H1 (cell line): Measurements from ENCODE around the gene ACSL6. TPM values are rescaled to one million over a fixed set of nuclear protein-coding genes. Genes with fewer than 3 reads are reported as not detected.

Experiments used
- CTCF ChIA-PET: fragments of 300-600 bp; sonication (Branson Sonifier 250); formaldehyde crosslinking; loops from one replicate; lab custom pipeline; 2021; ENCODE audit not compliant: partially characterized antibody; lab: Charles Lee
- POLR2A ChIA-PET: fragments of 300-600 bp; sonication (Branson Sonifier 250); formaldehyde crosslinking; loops from one replicate; lab custom pipeline; 2021; ENCODE audit warnings: inconsistent platforms; ENCODE audit not compliant: partially characterized antibody; lab: Charles Lee
- DNase-seq, 2 experiments: peaks; one replicate each; pipeline versions ENCODE4 v3.0.0 to v3.0.0-alpha.2; 2010 to 2022; ENCODE audit warnings: low spot score in 2 of 2, low read depth in 1 of 2, mixed read lengths in 1 of 2
- FAIRE-seq: peaks from 2 replicates; lab custom pipeline; 2011; peaks lifted over from hg19 to GRCh38; lab: Jason Lieb, UNC
- H2AFZ ChIP-seq: 2 replicates; pipeline ENCODE4 v1.8.1; 2012; ENCODE audit warnings: low read length, inconsistent platforms
- H2AK5ac ChIP-seq: 2 replicates; pipeline ENCODE4 v1.6.1; 2013; ENCODE audit warnings: low read depth, low read length
- H2BK120ac ChIP-seq: replicated peaks from 2 replicates; pipeline ENCODE3; 2013; ENCODE audit warnings: low read depth, low read length, inconsistent platforms
- H2BK12ac ChIP-seq: 2 replicates; pipeline ENCODE4 v1.6.1; 2013; ENCODE audit warnings: low read depth, low read length
- H2BK15ac ChIP-seq: 2 replicates; pipeline ENCODE4 v1.6.1; 2013; ENCODE audit warnings: low read length
- H2BK20ac ChIP-seq: 2 replicates; pipeline ENCODE4 v1.6.1; 2013; ENCODE audit warnings: low read length
- H2BK5ac ChIP-seq: 2 replicates; pipeline ENCODE4 v1.6.1; 2013; ENCODE audit warnings: low read depth, low read length
- H3K14ac ChIP-seq: 2 replicates; pipeline ENCODE4 v1.6.1; 2013; ENCODE audit warnings: inconsistent platforms; ENCODE audit not compliant: insufficient read length
- H3K18ac ChIP-seq: 2 replicates; pipeline ENCODE4 v1.6.1; 2013; ENCODE audit warnings: low read length; ENCODE audit errors: extremely low read depth
- H3K23ac ChIP-seq: 2 replicates; pipeline ENCODE4 v1.6.1; 2013; ENCODE audit warnings: inconsistent platforms; ENCODE audit not compliant: insufficient read length
- H3K23me2 ChIP-seq: 2 replicates; pipeline ENCODE4 v1.6.1; 2013; ENCODE audit warnings: low read depth, low read length
- H3K27ac ChIP-seq: 2 replicates; pipeline ENCODE4 v1.6.1; 2011; ENCODE audit warnings: low read depth, low read length, inconsistent platforms
- H3K27me3 ChIP-seq, 4 experiments: replicated peaks in 1 of 4; 1 replicate in 1 of 4; 2 replicates in 3 of 4; pipeline versions ENCODE4 v1.6.1 to v1.8.1; 2011 to 2013; ENCODE audit warnings: low read length in 3 of 4, mild to moderate bottlenecking in 3 of 4, inconsistent platforms in 2 of 4, mixed read lengths in 2 of 4, moderate library complexity in 1 of 4; ENCODE audit not compliant: control insufficient read depth in 3 of 4, insufficient read depth in 3 of 4; ENCODE audit errors: extremely low read depth in 1 of 4
- H3K36me3 ChIP-seq, 4 experiments: 2 replicates each; pipeline versions ENCODE4 v1.6.1 to v1.8.1; 2011 to 2013; ENCODE audit warnings: mild to moderate bottlenecking in 4 of 4, low read length in 3 of 4, moderate library complexity in 2 of 4, control low read depth in 1 of 4, inconsistent platforms in 1 of 4; ENCODE audit not compliant: insufficient read depth in 4 of 4, control insufficient read depth in 2 of 4
- H3K4ac ChIP-seq: replicated peaks from 2 replicates; pipeline ENCODE3; 2013; ENCODE audit warnings: low read length, low read depth, mixed read lengths, inconsistent platforms; ENCODE audit not compliant: insufficient read length
- H3K4me1 ChIP-seq, 4 experiments: replicated peaks in 1 of 4; 1 replicate in 1 of 4; 2 replicates in 3 of 4; pipeline versions ENCODE4 v1.6.1 to v1.8.1; 2011 to 2013; ENCODE audit warnings: low read length in 3 of 4, inconsistent platforms in 2 of 4, mixed read lengths in 1 of 4; ENCODE audit not compliant: insufficient read depth in 4 of 4, control insufficient read depth in 3 of 4
- H3K4me2 ChIP-seq, 2 experiments: 2 replicates each; pipeline versions ENCODE4 v1.6.1 to v1.8.1; 2011 to 2013; ENCODE audit warnings: low read depth in 2 of 2, low read length in 2 of 2, control low read depth in 1 of 2, inconsistent platforms in 1 of 2, mild to moderate bottlenecking in 1 of 2; ENCODE audit not compliant: insufficient read depth in 1 of 2
- H3K4me3 ChIP-seq, 4 experiments: fragments of 200-600, 300-600 bp in 1 of 4; sonication (generic), shearing (Covaris generic), sonication (Bioruptor Twin) in 1 of 4; 2 replicates each; pipeline versions ENCODE4 v1.5.1 to v1.8.1; 2011 to 2016; ENCODE audit warnings: low read length in 4 of 4, low read depth in 3 of 4, control low read depth in 2 of 4, inconsistent platforms in 2 of 4, mild to moderate bottlenecking in 2 of 4, mixed read lengths in 1 of 4, moderate library complexity in 1 of 4; ENCODE audit not compliant: insufficient read depth in 2 of 4; ENCODE audit errors: extremely low read depth in 1 of 4
- H3K56ac ChIP-seq: replicated peaks from 2 replicates; pipeline ENCODE3; 2013; ENCODE audit warnings: low read depth, mild to moderate bottlenecking, mixed read lengths, low read length, inconsistent platforms; ENCODE audit not compliant: insufficient read length
- H3K79me1 ChIP-seq: 2 replicates; pipeline ENCODE4 v1.6.1; 2013; ENCODE audit warnings: low read depth, low read length, control low read depth
- H3K79me2 ChIP-seq, 2 experiments: 2 replicates each; pipeline versions ENCODE4 v1.6.1 to v1.8.1; 2012 to 2013; ENCODE audit warnings: low read length in 2 of 2, mild to moderate bottlenecking in 2 of 2, inconsistent platforms in 1 of 2; ENCODE audit not compliant: insufficient read depth in 2 of 2, control insufficient read depth in 1 of 2
- H3K9ac ChIP-seq, 4 experiments: replicated peaks in 1 of 4; 1 replicate in 1 of 4; 2 replicates in 3 of 4; pipeline versions ENCODE4 v1.6.1 to v1.8.1; 2011 to 2013; ENCODE audit warnings: low read depth in 3 of 4, low read length in 3 of 4, control low read depth in 2 of 4, mild to moderate bottlenecking in 2 of 4, moderate library complexity in 2 of 4, inconsistent platforms in 1 of 4; ENCODE audit errors: extremely low read depth in 1 of 4
- H3K9me3 ChIP-seq, 2 experiments: 2 replicates each; pipeline versions ENCODE4 v1.6.1 to v1.8.1; 2012 to 2013; ENCODE audit warnings: mild to moderate bottlenecking in 2 of 2, moderate library complexity in 2 of 2, control low read depth in 1 of 2, inconsistent platforms in 1 of 2, low read depth in 1 of 2, low read length in 1 of 2, mixed read lengths in 1 of 2; ENCODE audit not compliant: insufficient read depth in 2 of 2
- H4K20me1 ChIP-seq, 2 experiments: replicated peaks in 1 of 2; 2 replicates each; pipeline versions ENCODE3 to v1.8.1; 2011 to 2013; ENCODE audit warnings: inconsistent platforms in 2 of 2, low read length in 2 of 2, mild to moderate bottlenecking in 1 of 2; ENCODE audit not compliant: insufficient read depth in 2 of 2, control insufficient read depth in 1 of 2
- H4K5ac ChIP-seq: 2 replicates; pipeline ENCODE4 v1.6.1; 2013; ENCODE audit warnings: low read length, low read depth, mixed read lengths, inconsistent platforms; ENCODE audit not compliant: insufficient read length
- H4K8ac ChIP-seq: 2 replicates; pipeline ENCODE4 v1.8.0; 2013; ENCODE audit warnings: mild to moderate bottlenecking, moderate library complexity, low read length, inconsistent platforms; ENCODE audit not compliant: insufficient read depth; ENCODE audit errors: extremely low read depth
- H4K91ac ChIP-seq: replicated peaks from 2 replicates; pipeline ENCODE3; 2013; ENCODE audit warnings: low read length, mixed read lengths, inconsistent platforms; ENCODE audit not compliant: insufficient read length
- CBX5 ChIP-seq: fragments of 300-800, 300-1000 bp; sonication (generic); IDR thresholded peaks from 2 replicates; pipeline ENCODE4 v1.7.1; 2016; ENCODE audit warnings: antibody characterized with exemption, low read length, low read depth
- CREB1 ChIP-seq: IDR thresholded peaks from 2 replicates; pipeline ENCODE4 v1.6.1; 2012; ENCODE audit warnings: inconsistent platforms
- FOSL1 ChIP-seq: IDR thresholded peaks from 2 replicates; pipeline ENCODE4 v1.6.1; 2011; ENCODE audit warnings: mild to moderate bottlenecking, low read depth, low read length, moderate library complexity; ENCODE audit not compliant: insufficient read depth
- GTF2F1 ChIP-seq: IDR thresholded peaks from 2 replicates; pipeline ENCODE4 v1.6.1; 2012; ENCODE audit warnings: low read depth, low read length, improper control_type of control experiment, borderline replicate concordance
- KDM1A ChIP-seq: fragments of 200-600, 300-600 bp; sonication (generic); IDR thresholded peaks from 2 replicates; pipeline ENCODE4 v1.7.1; 2016; ENCODE audit warnings: mild to moderate bottlenecking, low read length, borderline replicate concordance
- KDM4A ChIP-seq: IDR thresholded peaks from one replicate; pipeline ENCODE4 v1.7.1; 2012; ENCODE audit warnings: low read depth, mild to moderate bottlenecking, moderate library complexity, low read length, inconsistent platforms; ENCODE audit not compliant: severe bottlenecking
- POLR2AphosphoS5 ChIP-seq: IDR thresholded peaks from 2 replicates; pipeline ENCODE4 v1.6.1; 2011; ENCODE audit warnings: low read depth, low read length
- SAP30 ChIP-seq: fragments of 300-600 bp; sonication (generic); IDR thresholded peaks from 2 replicates; pipeline ENCODE4 v1.7.1; 2012; ENCODE audit warnings: low read length, moderate library complexity, mild to moderate bottlenecking, inconsistent platforms; ENCODE audit not compliant: insufficient read depth, insufficient replicate concordance
- SP2 ChIP-seq: IDR thresholded peaks from 2 replicates; pipeline ENCODE4 v1.6.1; 2012; ENCODE audit warnings: mild to moderate bottlenecking, low read length, inconsistent platforms
- SRF ChIP-seq: IDR thresholded peaks from 2 replicates; pipeline ENCODE4 v1.6.1; 2011; ENCODE audit warnings: mild to moderate bottlenecking, low read depth, low read length, moderate library complexity
- WGBS, 2 experiments: shearing (Covaris generic) in 1 of 2; methylation state at CpG; one replicate each; pipeline versions ENCODE4 v1.1.6 to v1.1.7; 2013 to 2015; ENCODE audit warnings: low lambda C conversion rate in 2 of 2, mixed read lengths in 2 of 2, inconsistent platforms in 1 of 2, low coverage in 1 of 2, missing lambda C conversion rate in 1 of 2; ENCODE audit not compliant: insufficient replicate concordance in 2 of 2, insufficient coverage in 1 of 2, insufficient read length in 1 of 2; ENCODE audit errors: extremely low coverage in 1 of 2, missing lambda C conversion rate in 1 of 2; 5-methylcytosine and 5-hydroxymethylcytosine counted together
- polyA plus RNA-seq, 7 experiments: library from polyadenylated mRNA; depleted of rRNA in 3 of 7; stranded (reverse) in 5 of 7; unstranded in 2 of 7; fragments of >200 nt in 5 of 7; fragments of 200-250 nt in 2 of 7; gene quantifications; 1 replicate in 5 of 7; 2 replicates in 1 of 7; 4 replicates in 1 of 7; pipeline versions ENCODE4 v1.2.1 to v1.2.3, GENCODE V29; 2011 to 2013; ENCODE audit warnings: missing spikeins in 2 of 7, mixed read lengths in 2 of 7
- total RNA-seq: library from RNA; stranded (reverse); fragmentation: NEBNext Ultra II Directional; extraction: Animal tissue kit (Norgen Biotek cat#: 25700); gene quantifications from 2 replicates; pipeline ENCODE4 v1.2.1, GENCODE V29; 2021
- TF ChIP-seq, protein P1 (sequence below): IDR thresholded peaks from 2 replicates; pipeline ENCODE4 v1.6.1; 2011; ENCODE audit warnings: low read depth, mild to moderate bottlenecking, low read length; ENCODE audit not compliant: insufficient read depth
- TF ChIP-seq, protein P2 (sequence below): IDR thresholded peaks from 2 replicates; pipeline ENCODE4 v1.6.1; 2012; ENCODE audit warnings: inconsistent platforms
- TF ChIP-seq, protein P3 (sequence below): IDR thresholded peaks from 2 replicates; pipeline ENCODE4 v1.6.1; 2011; ENCODE audit warnings: low read length, improper control_type of control experiment

Gene ACSL6
- total and polyA plus RNA-seq, 2 of the 8 experiments (the other 6 are each of a cell fraction or from before 2014, with no cell fraction given) = 2.3 to 2.4 TPM

DNA sequence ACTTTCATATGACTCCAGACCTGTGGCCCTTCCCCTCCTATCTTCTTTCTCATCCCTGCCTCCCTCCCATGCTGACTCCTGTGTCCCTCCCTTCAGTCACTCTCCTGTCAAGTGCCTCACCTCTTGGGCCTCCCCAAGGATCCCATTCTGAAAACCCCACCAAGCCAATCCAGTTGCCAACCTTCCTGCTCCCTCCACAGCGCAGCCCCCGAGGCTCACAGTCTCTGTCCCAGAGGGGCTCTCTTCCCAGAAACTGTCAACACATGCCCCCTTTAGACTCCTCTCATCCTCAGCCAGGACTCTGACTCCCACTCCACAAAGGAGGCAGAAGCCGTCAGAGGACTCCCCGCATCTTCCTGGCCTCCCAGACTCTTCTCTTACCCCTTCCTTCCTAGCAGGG, 30.8 kb downstream of the ACSL6 start:
- CTCF ChIA-PET = interaction anchor here (1.2 to 1.4 kb wide), 2 partner anchors 11 to 82 kb away, joined by 3 read pairs; no protein-coding TSS in a partner anchor
- H2AK5ac ChIP-seq = no peak overlapping the region
- no peak overlapping the region for H3K9ac ChIP-seq
- TF ChIP-seq, protein P1, sequence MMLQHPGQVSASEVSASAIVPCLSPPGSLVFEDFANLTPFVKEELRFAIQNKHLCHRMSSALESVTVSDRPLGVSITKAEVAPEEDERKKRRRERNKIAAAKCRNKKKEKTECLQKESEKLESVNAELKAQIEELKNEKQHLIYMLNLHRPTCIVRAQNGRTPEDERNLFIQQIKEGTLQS = no peak
- TF ChIP-seq CBX5 = no peak
- no peak for TF ChIP-seq KDM1A
- no peak for TF ChIP-seq GTF2F1
- no peak for TF ChIP-seq FOSL1
- TF ChIP-seq, protein P2, sequence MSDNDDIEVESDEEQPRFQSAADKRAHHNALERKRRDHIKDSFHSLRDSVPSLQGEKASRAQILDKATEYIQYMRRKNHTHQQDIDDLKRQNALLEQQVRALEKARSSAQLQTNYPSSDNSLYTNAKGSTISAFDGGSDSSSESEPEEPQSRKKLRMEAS = no peak
- TF ChIP-seq, protein P3, sequence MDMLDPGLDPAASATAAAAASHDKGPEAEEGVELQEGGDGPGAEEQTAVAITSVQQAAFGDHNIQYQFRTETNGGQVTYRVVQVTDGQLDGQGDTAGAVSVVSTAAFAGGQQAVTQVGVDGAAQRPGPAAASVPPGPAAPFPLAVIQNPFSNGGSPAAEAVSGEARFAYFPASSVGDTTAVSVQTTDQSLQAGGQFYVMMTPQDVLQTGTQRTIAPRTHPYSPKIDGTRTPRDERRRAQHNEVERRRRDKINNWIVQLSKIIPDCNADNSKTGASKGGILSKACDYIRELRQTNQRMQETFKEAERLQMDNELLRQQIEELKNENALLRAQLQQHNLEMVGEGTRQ = no peak
- TF ChIP-seq CREB1 = no peak
- TF ChIP-seq SAP30 = no peak
- TF ChIP-seq KDM4A = no peak
- TF ChIP-seq SRF = no peak
- TF ChIP-seq POLR2AphosphoS5 = no peak
- TF ChIP-seq SP2 = no peak

More for the DNA sequence above, 30.8 kb downstream of the ACSL6 start:
- WGBS, 2 experiments = 78% methylated on average over 4 of the region's 4 CpGs; no CpG with 5 or more reads in 1 of the 2 experiments
- H3K79me1 ChIP-seq = no peaks in the 10 kb centered on the region
- no peaks in the 10 kb centered on the region for H3K9me3 ChIP-seq
- H3K27me3 ChIP-seq = no peaks in the 10 kb centered on the region
- no peak overlapping the region for H2BK120ac ChIP-seq
- no peaks in the 10 kb centered on the region for H3K23me2 ChIP-seq
- H3K79me2 ChIP-seq = no peaks in the 10 kb centered on the region
- H2BK20ac ChIP-seq = no peak overlapping the region
- no peak overlapping the region for H3K4ac ChIP-seq
- no peak overlapping the region for H3K4me2 ChIP-seq
- DNase-seq (no peak), FAIRE-seq (no peak)
- no peak overlapping the region for H2BK12ac ChIP-seq
- H2BK5ac ChIP-seq = no peak overlapping the region
- POLR2A ChIA-PET = no interaction called here
- no peak overlapping the region for H3K4me3 ChIP-seq
- H4K20me1 ChIP-seq = no peaks in the 10 kb centered on the region
- no peak overlapping the region for H3K23ac ChIP-seq
- no peak overlapping the region for H3K14ac ChIP-seq
- no peak overlapping the region; the same call in 1 of the 2 replicates for H3K27ac ChIP-seq
- H4K5ac ChIP-seq = no peak overlapping the region
- H3K56ac ChIP-seq = no peak overlapping the region
- H4K91ac ChIP-seq = no peak overlapping the region
- no peak overlapping the region for H3K18ac ChIP-seq
- no peak overlapping the region for H4K8ac ChIP-seq
- H2AFZ ChIP-seq = no peak overlapping the region
- no peak overlapping the region for H2BK15ac ChIP-seq
- H3K4me1 ChIP-seq = peaks cover 0 to under 1% (median 0%) of the 10 kb centered on the region in 4 experiments; a peak in 2 of 7 replicates
- no peaks in the 10 kb centered on the region for H3K36me3 ChIP-seq
